ENCODE results near the gene ANKRD16. TPM values are rescaled to one million over a fixed set of nuclear protein-coding genes. Genes with fewer than 3 reads are reported as not detected.

ANKRD16 gene
- total RNA-seq, 1 experiment from 2014 or later: 12.2 TPM

GRCh38 chr10:5921746-5922145 lies 32.1 kb upstream of the ANKRD16 start:
- no peaks in the 10 kb centered on the region for H3K4me1 Mint-ChIP-seq
- no peaks in the 10 kb centered on the region for H3K27me3 Mint-ChIP-seq (ENCODE audit: low read depth)
- TF ChIP-seq ZBTB43 (CRISPR knock-in tag; IDR thresholded peaks at IDR 0.05) (no peak), FOXK1 (CRISPR knock-in tag; IDR thresholded peaks at IDR 0.05) (no peak), ATF6 (CRISPR knock-in tag; IDR thresholded peaks at IDR 0.05) (no peak), TEAD1 (CRISPR knock-in tag; IDR thresholded peaks at IDR 0.05) (no peak)
- peaks cover 87% of the 10 kb centered on the region for H3K36me3 Mint-ChIP-seq
- no peak overlapping the region for H3K4me3 Mint-ChIP-seq
- ATAC-seq (no peak), DNase-seq (ENCODE audit: low spot score) (no peak)
- no peak overlapping the region for H3K27ac Mint-ChIP-seq
- CTCF ChIA-PET: no interaction called here
- H3K9me3 Mint-ChIP-seq: no peaks in the 10 kb centered on the region
- POLR2A ChIA-PET: no interaction called here

- CTCF ChIA-PET: no interaction called here
- no peaks in the 10 kb centered on the region for H3K9me3 Mint-ChIP-seq
- POLR2A ChIA-PET: no interaction called here
Measured at GRCh38 chr10:5919568-5919967, 29.9 kb upstream of the ANKRD16 start.

GRCh38 chr10:5918763-5919162 lies 29.1 kb upstream of the ANKRD16 start:
- peaks cover 92% of the 10 kb centered on the region for H3K36me3 Mint-ChIP-seq
- H3K27ac Mint-ChIP-seq: no peak overlapping the region
- no peaks in the 10 kb centered on the region for H3K4me1 Mint-ChIP-seq
- ATAC-seq (no peak), DNase-seq (ENCODE audit: low spot score) (no peak)
- H3K27me3 Mint-ChIP-seq (ENCODE audit: low read depth): no peaks in the 10 kb centered on the region
- ChIA-PET POLR2A (no interaction called here), CTCF (no interaction called here)
- TF ChIP-seq NR3C1 (CRISPR knock-in tag; conservative IDR thresholded peaks at IDR 0.05; ENCODE audit: low read depth) (no peak), E2F1 (CRISPR knock-in tag; IDR thresholded peaks at IDR 0.05) (no peak), EMX1 (CRISPR knock-in tag; IDR thresholded peaks at IDR 0.05) (no peak), CDX4 (CRISPR knock-in tag; IDR thresholded peaks at IDR 0.05; ENCODE audit: borderline replicate concordance) (no peak), GRHL2 (CRISPR knock-in tag; IDR thresholded peaks at IDR 0.05; ENCODE audit: insufficient replicate concordance, severe bottlenecking) (no peak)
- no peaks in the 10 kb centered on the region for H3K9me3 Mint-ChIP-seq
- H3K4me3 Mint-ChIP-seq: no peak overlapping the region

More at GRCh38 chr10:5919568-5919967, 29.9 kb upstream of the ANKRD16 start:
- no peak for DNase-seq (ENCODE audit: low spot score)
- H3K36me3 Mint-ChIP-seq: peaks cover 92% of the 10 kb centered on the region
- TF ChIP-seq SOX15 (CRISPR knock-in tag; IDR thresholded peaks at IDR 0.05) (no peak), TCF7 (CRISPR knock-in tag; IDR thresholded peaks at IDR 0.05; ENCODE audit: low read depth) (no peak), SMAD3 (CRISPR knock-in tag; IDR thresholded peaks at IDR 0.05; ENCODE audit: borderline replicate concordance) (no peak), NR2C2 (CRISPR knock-in tag; IDR thresholded peaks at IDR 0.05) (no peak), GABPB1 (CRISPR knock-in tag; IDR thresholded peaks at IDR 0.05) (no peak), FOXJ3 (CRISPR knock-in tag; IDR thresholded peaks at IDR 0.05; ENCODE audit: borderline replicate concordance) (no peak), ZNF425 (CRISPR knock-in tag; conservative IDR thresholded peaks at IDR 0.05) (no peak), ZNF317 (CRISPR knock-in tag; IDR thresholded peaks at IDR 0.05; ENCODE audit: borderline replicate concordance, low read depth) (no peak), ETV6 (CRISPR knock-in tag; IDR thresholded peaks at IDR 0.05) (no peak), NFYB (CRISPR knock-in tag; conservative IDR thresholded peaks at IDR 0.05; ENCODE audit: low read depth) (no peak), USF1 (CRISPR knock-in tag; IDR thresholded peaks at IDR 0.05) (no peak)
- H3K27ac Mint-ChIP-seq: no peak overlapping the region
- H3K27me3 Mint-ChIP-seq (ENCODE audit: low read depth): no peaks in the 10 kb centered on the region
- H3K4me3 Mint-ChIP-seq: no peak overlapping the region
- no peaks in the 10 kb centered on the region for H3K4me1 Mint-ChIP-seq
- no peak for ATAC-seq

Data from WTC11 (cell line).